Mammary epithelial cell (primary cell): ENCODE data around the gene GLIPR1.

Experiments
- CTCF ChIP-seq, 2 donors: IDR thresholded peaks in 1 of 2; conservative IDR thresholded peaks in 1 of 2; 2 replicates each; pipeline ENCODE4 v1.5.1; 2011 to 2012; ENCODE audit warnings: inconsistent platforms in 2 of 2, low read length in 2 of 2, mild to moderate bottlenecking in 2 of 2, control low read depth in 1 of 2, low read depth in 1 of 2; ENCODE audit not compliant: insufficient read depth in 1 of 2; ENCODE audit errors: extremely low read depth in 1 of 2
- EZH2 ChIP-seq: IDR thresholded peaks from 2 replicates; pipeline ENCODE4 v1.6.1; 2012; ENCODE audit warnings: low read length, inconsistent platforms, borderline replicate concordance

GRCh38 chr12:75508159-75508558, 27.6 kb downstream of the GLIPR1 start:
- TF ChIP-seq CTCF (conservative IDR thresholded peaks at IDR 0.05 in 1 of 2, IDR thresholded peaks at IDR 0.05 in 1 of 2; ENCODE audit: extremely low read depth in 1 of 2, insufficient read depth in 1 of 2, low read depth in 1 of 2, low read length in 2 of 2): no peak
- TF ChIP-seq EZH2: no peak
